RWPE2 (cell line): Measurements from ENCODE around the gene GLRX3.

ENCODE experiments used
- ATAC-seq: fragments of 200-7000 bp; cut with Tn5 transposase; 3 replicates; pipeline ENCODE4 v1.9.1; 2021; ENCODE audit warnings: low read depth
- DNase-seq: peaks from one replicate; pipeline ENCODE4 v3.0.0-alpha.2; 2020; ENCODE audit warnings: low spot score
- H3K27ac ChIP-seq: fragments of 450-650 bp; 2 replicates; pipeline ENCODE4 v1.5.1; 2017; ENCODE audit warnings: mild to moderate bottlenecking; ENCODE audit not compliant: poor library complexity, severe bottlenecking
- H3K27me3 ChIP-seq: fragments of 250-450 bp; sonication (Bioruptor Pico); 2 replicates; pipeline ENCODE4 v1.5.1; 2021; ENCODE audit warnings: mild to moderate bottlenecking, moderate library complexity; ENCODE audit not compliant: insufficient read depth, poor library complexity, severe bottlenecking
- H3K36me3 ChIP-seq: fragments of 250-450 bp; sonication (Bioruptor Pico); 2 replicates; pipeline ENCODE4 v1.5.1; 2020; ENCODE audit warnings: low read depth, mild to moderate bottlenecking, moderate library complexity
- H3K4me1 ChIP-seq: fragments of 250-450 bp; sonication (Bioruptor Pico); 2 replicates; pipeline ENCODE4 v1.5.1; 2021; ENCODE audit warnings: mild to moderate bottlenecking, moderate library complexity; ENCODE audit not compliant: insufficient read depth, poor library complexity, severe bottlenecking
- H3K4me3 ChIP-seq: fragments of 250-450 bp; sonication (Bioruptor Pico); 2 replicates; pipeline ENCODE4 v1.5.1; 2021; ENCODE audit warnings: mild to moderate bottlenecking, moderate library complexity; ENCODE audit not compliant: severe bottlenecking
- H3K9me3 ChIP-seq: fragments of 250-450 bp; sonication (Bioruptor Pico); 2 replicates; pipeline ENCODE4 v1.5.1; 2021; ENCODE audit warnings: mild to moderate bottlenecking, moderate library complexity; ENCODE audit not compliant: severe bottlenecking
- CTCF ChIP-seq: fragments of 450-650 bp; IDR thresholded peaks from one replicate; pipeline ENCODE4 v1.5.1; 2017; ENCODE audit warnings: mild to moderate bottlenecking, moderate library complexity; ENCODE audit not compliant: poor library complexity, severe bottlenecking

GLRX3 gene

GRCh38 chr10:130185591-130185990, 49.4 kb downstream of the GLRX3 start:
- ATAC-seq (no peak), DNase-seq (no peak)
- Histone ChIP-seq H3K27me3 (no peaks in the 10 kb centered on the region), H3K27ac (no peak overlapping the region), H3K9me3 (no peaks in the 10 kb centered on the region), H3K4me3 (no peak overlapping the region), H3K36me3 (peaks cover 48% of the 10 kb centered on the region), H3K4me1 (no peaks in the 10 kb centered on the region)
- TF ChIP-seq CTCF, result no peak

GRCh38 chr10:130188195-130189175, 52.3 kb downstream of the GLRX3 start:
- DNase-seq (no peak), ATAC-seq (no peak)
- H3K4me1 ChIP-seq, result no peaks in the 10 kb centered on the region

GRCh38 chr10:130189608-130190054, 53.4 kb downstream of the GLRX3 start:
- TF ChIP-seq CTCF, result no peak
- ATAC-seq, result no peak
- H3K9me3 ChIP-seq, result no peaks in the 10 kb centered on the region
- H3K27me3 ChIP-seq, result no peaks in the 10 kb centered on the region
- H3K36me3 ChIP-seq, result peaks cover 10% of the 10 kb centered on the region
- H3K4me3 ChIP-seq, result no peak overlapping the region
- DNase-seq, result no peak
- no peak overlapping the region for H3K27ac ChIP-seq
- no peaks in the 10 kb centered on the region for H3K4me1 ChIP-seq

More at GRCh38 chr10:130188195-130189175, 52.3 kb downstream of the GLRX3 start:
- H3K4me3 ChIP-seq, result no peak overlapping the region
- H3K27ac ChIP-seq, result no peak overlapping the region
- no peaks in the 10 kb centered on the region for H3K9me3 ChIP-seq
- H3K27me3 ChIP-seq, result no peaks in the 10 kb centered on the region
- TF ChIP-seq CTCF, result no peak
- H3K36me3 ChIP-seq, result peaks cover 19% of the 10 kb centered on the region

GRCh38 chr10:130190055-130190736, 54.0 kb downstream of the GLRX3 start:
- H3K4me3 ChIP-seq, result peak overlapping the region; percentile 37

More at GRCh38 chr10:130190055-130190736, 54.0 kb downstream of the GLRX3 start:
- no peaks in the 10 kb centered on the region for H3K9me3 ChIP-seq
- H3K4me1 ChIP-seq, result no peaks in the 10 kb centered on the region
- no peak overlapping the region for H3K27ac ChIP-seq
- peaks cover 4% of the 10 kb centered on the region for H3K36me3 ChIP-seq
- TF ChIP-seq CTCF, result peak; percentile 98
- ATAC-seq (peak; percentile 79), DNase-seq (no peak)
- H3K27me3 ChIP-seq, result no peaks in the 10 kb centered on the region
